GM12864 (cell line): ENCODE results near the gene EOMES.
"Not testable (repeated sequence)": the region's sequence is repeated elsewhere in the genome, so short reads cannot be mapped to it uniquely, and the experiment has no call there.

ENCODE experiments used
- DNase-seq: peaks from one replicate; pipeline ENCODE4 v3.0.0-alpha.2; 2011; ENCODE audit warnings: low read depth
- H3K4me3 ChIP-seq: 2 replicates; pipeline ENCODE4 v1.5.1; 2011; ENCODE audit warnings: mild to moderate bottlenecking, low read depth, low read length, control low read depth
- CTCF ChIP-seq: IDR thresholded peaks from 2 replicates; pipeline ENCODE4 v1.5.1; 2011; ENCODE audit warnings: low read depth, mild to moderate bottlenecking, moderate library complexity, low read length, control low read depth, inconsistent platforms; ENCODE audit errors: missing control alignments

The EOMES gene

GRCh38 chr3:27721717-27722564, at the start of gene EOMES:
EOMES (minus strand) TSS chr3:27722323; CDS start chr3:27722294, 29 bp downstream.
- TF ChIP-seq CTCF = peak; percentile 41
- DNase-seq = no peak

GRCh38 chr3:27770384-27770783, 48.3 kb upstream of the EOMES start:
- not testable (repeated sequence) for H3K4me3 ChIP-seq, DNase-seq

More at GRCh38 chr3:27721717-27722564, at the start of gene EOMES:
- H3K4me3 ChIP-seq = peak within 1 kb of the TSS; percentile 43; the same call in 1 of the 2 replicates

- no peak overlapping the region for H3K4me3 ChIP-seq
- no peak for DNase-seq
- TF ChIP-seq CTCF = no peak
These were observed 44.9 kb upstream of the EOMES start for GRCh38 chr3:27767000-27767399.

- no peak for DNase-seq
These were observed 36.0 kb upstream of the EOMES start for GRCh38 chr3:27758083-27758482.

GRCh38 chr3:27756877-27757276, 34.8 kb upstream of the EOMES start:
- no peak overlapping the region for H3K4me3 ChIP-seq
- DNase-seq = no peak
- no peak for TF ChIP-seq CTCF

More at GRCh38 chr3:27758083-27758482, 36.0 kb upstream of the EOMES start:
- H3K4me3 ChIP-seq = no peak overlapping the region
- no peak for TF ChIP-seq CTCF

GRCh38 chr3:27752926-27753325, 30.8 kb upstream of the EOMES start:
- no peak for TF ChIP-seq CTCF
- no peak for DNase-seq
- no peak overlapping the region for H3K4me3 ChIP-seq

GRCh38 chr3:27749643-27750042, 27.5 kb upstream of the EOMES start:
- TF ChIP-seq CTCF = no peak

More at GRCh38 chr3:27749643-27750042, 27.5 kb upstream of the EOMES start:
- no peak overlapping the region for H3K4me3 ChIP-seq
- no peak for DNase-seq
